Activated naive CD4-positive, alpha-beta T cell treated with anti-CD3 and anti-CD28 coated beads for 36 hours (primary cell): Measurements from ENCODE around the gene XDH. TPM values are rescaled to one million over a fixed set of nuclear protein-coding genes. Genes with fewer than 3 reads are reported as not detected.

Experiments used
- CTCF ChIA-PET: fragments of 350-600 bp; sonication (Branson Sonifier 250); formaldehyde crosslinking; loops from one replicate; lab custom pipeline; 2021; ENCODE audit warnings: antibody characterized with exemption; lab: Charles Lee
- DNase-seq: peaks from one replicate; pipeline ENCODE4 v3.0.0-alpha.2; 2020
- H3K27ac Mint-ChIP-seq: one replicate; pipeline ENCODE4 v1.8.0; 2021; ENCODE audit warnings: mild to moderate bottlenecking, mixed read lengths
- H3K27me3 Mint-ChIP-seq: one replicate; pipeline ENCODE4 v1.8.0; 2021; ENCODE audit warnings: low read depth, mixed read lengths
- H3K36me3 Mint-ChIP-seq: one replicate; pipeline ENCODE4 v1.8.0; 2021; ENCODE audit warnings: low read depth, mixed read lengths
- H3K4me1 Mint-ChIP-seq: one replicate; pipeline ENCODE4 v1.8.0; 2021; ENCODE audit warnings: low read depth, mixed read lengths
- H3K4me3 Mint-ChIP-seq: one replicate; pipeline ENCODE4 v1.8.0; 2021; ENCODE audit warnings: mild to moderate bottlenecking, moderate library complexity, mixed read lengths
- H3K9me3 Mint-ChIP-seq: one replicate; pipeline ENCODE4 v1.8.0; 2021; ENCODE audit warnings: mixed read lengths
- intact Hi-C: fragments of 100-400 bp; cut with micrococcal nuclease; formaldehyde crosslinking; loops from one replicate; pipeline ENCODE4 v1.15.1; 2023
- total RNA-seq, 2 experiments: library from RNA; stranded (reverse); gene quantifications; one replicate each; pipeline ENCODE4 v1.2.3, GENCODE V29; 2021

XDH gene
- total RNA-seq, 2 experiments from 2014 or later, result not detected

DNA sequence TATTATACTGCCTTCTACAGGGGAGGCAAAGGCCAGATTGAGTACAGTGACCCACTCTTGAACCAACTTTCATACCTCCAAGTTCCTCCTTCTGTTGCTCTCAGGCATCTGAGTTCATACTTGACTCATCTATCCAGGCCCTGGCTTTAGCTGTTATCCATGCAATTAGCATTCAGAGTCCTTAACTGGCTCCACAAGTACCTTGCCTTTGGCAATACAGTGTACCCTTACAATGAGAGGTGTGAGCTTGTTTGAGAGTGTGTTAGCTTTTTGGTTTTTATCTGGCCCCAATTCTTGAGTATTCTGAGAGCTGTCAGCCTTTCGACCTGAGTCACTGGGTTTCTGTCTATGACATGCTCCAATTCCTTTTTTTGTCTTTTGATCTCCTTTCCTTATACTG is 120.3 kb downstream of the XDH start:
- H3K4me1 Mint-ChIP-seq, result peaks cover 3% of the 10 kb centered on the region
- intact Hi-C loops, result no loop called here

DNA sequence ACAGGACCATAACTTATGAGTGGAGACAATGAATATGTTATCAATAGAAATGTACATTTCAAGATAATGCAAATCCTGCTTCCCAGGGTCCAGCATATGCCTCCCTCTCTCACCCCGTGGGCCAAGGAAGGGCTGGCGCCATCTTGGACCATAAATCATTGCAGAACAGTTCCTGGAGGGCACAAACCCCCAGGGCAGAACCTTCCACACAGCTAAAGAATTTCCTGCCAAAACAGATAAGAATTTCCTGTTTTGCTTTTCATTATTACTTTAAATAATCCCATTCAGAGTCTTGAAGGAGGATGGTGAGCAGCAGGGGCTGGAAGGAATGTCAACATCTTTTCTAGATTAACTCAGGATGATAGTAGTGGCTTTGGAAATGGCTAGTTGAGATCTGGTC is 126.9 kb downstream of the XDH start:
- intact Hi-C loops, result no loop called here
- no peak for DNase-seq
- CTCF ChIA-PET, result no interaction called here
- Mint-ChIP-seq H3K9me3 (no peaks in the 10 kb centered on the region), H3K4me3 (no peak overlapping the region), H3K27me3 (no peaks in the 10 kb centered on the region), H3K36me3 (no peaks in the 10 kb centered on the region), H3K27ac (no peak overlapping the region), H3K4me1 (no peaks in the 10 kb centered on the region)

More for the DNA sequence above, 120.3 kb downstream of the XDH start:
- DNase-seq, result no peak
- no peaks in the 10 kb centered on the region for H3K27me3 Mint-ChIP-seq
- no peaks in the 10 kb centered on the region for H3K9me3 Mint-ChIP-seq
- H3K27ac Mint-ChIP-seq, result no peak overlapping the region
- H3K36me3 Mint-ChIP-seq, result no peaks in the 10 kb centered on the region
- CTCF ChIA-PET, result no interaction called here
- no peak overlapping the region for H3K4me3 Mint-ChIP-seq

DNA sequence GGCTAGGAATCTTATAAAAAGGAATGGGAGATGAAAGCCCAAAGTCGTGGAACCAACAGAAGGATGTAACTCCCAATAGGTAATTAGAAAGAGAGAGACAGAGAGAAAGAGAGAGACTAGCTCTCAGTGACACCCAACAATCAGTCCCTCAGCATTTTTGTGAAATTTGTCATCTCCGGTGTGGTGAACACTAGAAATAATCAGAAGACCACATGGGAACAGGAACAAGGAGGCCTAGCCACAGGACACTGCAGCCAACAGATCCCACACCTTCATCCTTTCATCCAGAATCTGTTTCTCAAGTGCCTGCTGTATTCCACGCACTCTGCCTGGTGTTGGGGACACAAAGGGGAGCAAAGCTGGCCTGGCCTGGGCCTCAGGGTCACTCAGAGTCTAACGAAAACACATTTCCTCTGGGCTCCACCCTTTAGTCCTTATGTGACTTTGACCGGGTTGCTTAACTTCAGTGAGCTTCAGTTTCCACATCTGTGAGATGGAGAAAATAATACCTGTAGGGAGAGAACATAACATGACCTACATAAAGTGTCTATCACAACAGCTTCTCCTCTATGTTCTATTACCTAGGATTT is 127.5 kb downstream of the XDH start:
- no peaks in the 10 kb centered on the region for H3K4me1 Mint-ChIP-seq
- H3K4me3 Mint-ChIP-seq, result no peak overlapping the region
- no peak for DNase-seq
- H3K27me3 Mint-ChIP-seq, result no peaks in the 10 kb centered on the region
- intact Hi-C loops, result no loop called here
- no peak overlapping the region for H3K27ac Mint-ChIP-seq
- H3K9me3 Mint-ChIP-seq, result no peaks in the 10 kb centered on the region
- no peaks in the 10 kb centered on the region for H3K36me3 Mint-ChIP-seq
- CTCF ChIA-PET, result interaction anchor here (0.7 kb wide), 1 partner anchor 715 kb away, joined by 3 read pairs; no protein-coding TSS in a partner anchor

DNA sequence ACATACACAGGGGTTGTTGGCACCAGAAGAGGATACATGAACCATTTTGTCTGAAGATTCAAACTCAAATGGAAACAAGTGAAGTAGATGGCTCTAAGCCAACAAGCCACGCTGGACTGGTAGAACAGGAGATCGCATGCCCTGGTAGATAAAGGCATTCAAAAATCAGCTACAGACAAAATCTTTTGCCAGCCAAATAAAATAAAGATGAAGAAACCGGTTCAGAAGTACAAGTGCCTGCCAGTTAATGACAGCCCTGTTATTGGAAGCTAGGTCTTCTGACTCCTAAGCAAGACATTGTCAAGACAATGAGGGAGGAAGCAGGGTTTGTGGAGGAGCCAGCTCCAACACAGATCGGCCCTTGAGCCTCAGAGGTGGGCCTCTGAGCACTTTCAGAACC is 128.3 kb downstream of the XDH start:
- H3K36me3 Mint-ChIP-seq, result no peaks in the 10 kb centered on the region
- no peak overlapping the region for H3K27ac Mint-ChIP-seq
- no peak overlapping the region for H3K4me3 Mint-ChIP-seq
- intact Hi-C loops, result no loop called here
- DNase-seq, result no peak
- H3K4me1 Mint-ChIP-seq, result no peaks in the 10 kb centered on the region
- CTCF ChIA-PET, result interaction anchor here (0.7 kb wide), 1 partner anchor 714 kb away, joined by 3 read pairs; no protein-coding TSS in a partner anchor
- no peaks in the 10 kb centered on the region for H3K27me3 Mint-ChIP-seq
- no peaks in the 10 kb centered on the region for H3K9me3 Mint-ChIP-seq

Other genes starting within 250 kb of the XDH start
- gene CAPN14, start 197.2 kb downstream of the XDH start, total RNA-seq, result 1 to 10 TPM; 1.1 TPM
- gene EHD3, start 180.6 kb downstream of the XDH start, total RNA-seq, result under 1 TPM; 0.67 to 0.74 TPM
- gene SRD5A2, start 166.2 kb upstream of the XDH start, total RNA-seq, result not detected